HG03378 (cell line): ENCODE results near the gene ACTN4.
"Not testable (repeated sequence)": the region's sequence is repeated elsewhere in the genome, so short reads cannot be mapped to it uniquely, and the experiment has no call there.

ENCODE experiments used
- ATAC-seq: cut with Tn5 transposase; IDR thresholded peaks from one replicate; pipeline ENCODE4 v1.9.1; 2021; ENCODE audit warnings: mild to moderate bottlenecking, moderate library complexity; ENCODE audit not compliant: unreplicated experiment

ACTN4 gene

GRCh38 chr19:38734426-38735256 is 87.2 kb downstream of the ACTN4 start:
- no peak for ATAC-seq

GRCh38 chr19:38735257-38735686 is 87.8 kb downstream of the ACTN4 start:
- ATAC-seq, result no peak

GRCh38 chr19:38736036-38736412 is 88.6 kb downstream of the ACTN4 start:
- ATAC-seq, result no peak

GRCh38 chr19:38736413-38737280 is 89.2 kb downstream of the ACTN4 start:
- ATAC-seq, result no peak

GRCh38 chr19:38737281-38737865 is 89.9 kb downstream of the ACTN4 start:
- no peak for ATAC-seq

- ATAC-seq, result no peak
Measured at GRCh38 chr19:38737921-38738737, 90.7 kb downstream of the ACTN4 start.

GRCh38 chr19:38739440-38740256 is 92.2 kb downstream of the ACTN4 start:
- no peak for ATAC-seq

GRCh38 chr19:38740257-38740592 is 92.8 kb downstream of the ACTN4 start:
- ATAC-seq, result no peak

- no peak for ATAC-seq
Measured at GRCh38 chr19:38740932-38741331, 93.5 kb downstream of the ACTN4 start.

GRCh38 chr19:38741670-38742069 is 94.2 kb downstream of the ACTN4 start:
- no peak for ATAC-seq

GRCh38 chr19:38742296-38742695 is 94.8 kb downstream of the ACTN4 start:
- no peak for ATAC-seq

GRCh38 chr19:38742906-38743305 is 95.5 kb downstream of the ACTN4 start:
- no peak for ATAC-seq

GRCh38 chr19:38743394-38744297 is 96.2 kb downstream of the ACTN4 start:
- ATAC-seq, result no peak

GRCh38 chr19:38744298-38744681 is 96.8 kb downstream of the ACTN4 start, which contains the start of gene CAPN12:
Gene CAPN12 (minus strand): TSS chr19:38744474. CDS start chr19:38744165, 309 bp downstream.
- ATAC-seq, result no peak

- no peak for ATAC-seq
Measured at GRCh38 chr19:38744874-38745273, 97.4 kb downstream of the ACTN4 start.

- ATAC-seq, result no peak
Measured at GRCh38 chr19:38745316-38745715, 97.9 kb downstream of the ACTN4 start.

- ATAC-seq, result not testable (repeated sequence)
Measured at GRCh38 chr19:38753783-38754182, 106.3 kb downstream of the ACTN4 start.

- ATAC-seq, result not testable (repeated sequence)
Measured at GRCh38 chr19:38754196-38754595, 106.7 kb downstream of the ACTN4 start.

- no peak for ATAC-seq
Measured at GRCh38 chr19:38759590-38760003, 112.1 kb downstream of the ACTN4 start.
